HG03571 (cell line): ENCODE data around the gene ANKAR.
"Not testable (repeated sequence)": the region's sequence is repeated elsewhere in the genome, so short reads cannot be mapped to it uniquely, and the experiment has no call there.

Source experiments
- ATAC-seq: cut with Tn5 transposase; IDR thresholded peaks from one replicate; pipeline ENCODE4 v1.9.1; 2021; ENCODE audit not compliant: unreplicated experiment

The ANKAR gene, protein sequence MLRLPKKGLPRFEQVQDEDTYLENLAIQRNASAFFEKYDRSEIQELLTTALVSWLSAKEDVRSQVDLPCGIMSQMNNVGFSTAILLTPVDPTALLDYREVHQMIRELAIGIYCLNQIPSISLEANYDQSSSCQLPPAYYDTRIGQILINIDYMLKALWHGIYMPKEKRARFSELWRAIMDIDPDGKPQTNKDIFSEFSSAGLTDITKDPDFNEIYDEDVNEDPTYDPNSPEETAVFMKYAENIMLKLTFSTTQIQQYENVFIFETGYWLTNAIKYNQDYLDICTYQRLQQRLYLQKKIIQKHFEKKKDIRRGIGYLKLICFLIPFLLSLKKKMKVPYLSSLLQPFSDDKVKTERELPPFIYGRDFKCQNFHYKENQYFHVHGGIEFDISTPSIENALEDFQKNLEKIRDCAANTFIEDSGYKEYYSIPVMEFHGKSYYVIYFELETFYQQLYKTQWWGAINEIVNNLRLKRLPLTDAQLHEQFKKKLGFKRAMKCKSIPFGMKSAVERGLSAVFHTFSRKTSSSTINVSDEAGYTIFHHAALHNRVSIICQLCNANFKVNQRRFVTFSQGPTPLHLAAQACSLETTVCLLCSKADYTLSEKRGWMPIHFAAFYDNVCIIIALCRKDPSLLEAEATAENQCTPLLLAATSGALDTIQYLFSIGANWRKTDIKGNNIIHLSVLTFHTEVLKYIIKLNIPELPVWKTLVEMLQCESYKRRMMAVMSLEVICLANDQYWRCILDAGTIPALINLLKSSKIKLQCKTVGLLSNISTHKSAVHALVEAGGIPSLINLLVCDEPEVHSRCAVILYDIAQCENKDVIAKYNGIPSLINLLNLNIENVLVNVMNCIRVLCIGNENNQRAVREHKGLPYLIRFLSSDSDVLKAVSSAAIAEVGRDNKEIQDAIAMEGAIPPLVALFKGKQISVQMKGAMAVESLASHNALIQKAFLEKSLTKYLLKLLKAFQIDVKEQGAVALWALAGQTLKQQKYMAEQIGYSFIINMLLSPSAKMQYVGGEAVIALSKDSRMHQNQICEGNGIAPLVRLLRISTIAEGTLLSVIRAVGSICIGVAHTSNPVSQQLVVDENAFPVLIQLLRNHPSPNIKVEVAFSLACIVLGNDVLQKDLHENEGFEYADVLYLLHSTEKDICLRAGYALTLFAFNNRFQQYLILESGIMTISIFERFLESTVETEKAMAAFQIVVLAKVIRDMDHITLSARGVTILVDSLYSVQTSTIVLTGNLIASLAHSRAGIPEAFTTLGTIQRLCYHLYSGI (N-terminal part only)

GRCh38 chr2:189674374-189675112, at the start of gene ANKAR:
TSS of gene ANKAR (plus strand) at chr2:189674670. CDS start at chr2:189676491, 1,821 bp downstream.
- ATAC-seq = peak; percentile 97

GRCh38 chr2:189625636-189626035, 48.8 kb upstream of the ANKAR start:
- no peak for ATAC-seq

DNA sequence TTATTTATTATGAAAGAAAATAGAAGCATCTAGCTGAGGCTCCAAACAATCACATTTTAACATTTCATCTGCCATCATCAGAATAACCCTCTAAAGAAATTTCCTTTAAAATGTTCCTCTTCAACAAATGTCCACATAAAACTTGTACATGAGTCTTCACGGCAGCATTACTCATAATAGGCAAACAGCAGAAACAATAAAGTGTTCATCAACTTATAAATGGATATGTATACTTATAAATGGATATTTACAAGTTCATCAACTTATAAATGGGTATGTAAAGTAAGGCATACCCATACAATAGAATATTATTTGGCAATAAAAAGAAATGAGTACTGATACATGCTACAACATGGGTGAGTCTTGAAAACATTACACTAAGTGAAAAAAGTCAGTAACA, 46.7 kb upstream of the ANKAR start:
- no peak for ATAC-seq

DNA sequence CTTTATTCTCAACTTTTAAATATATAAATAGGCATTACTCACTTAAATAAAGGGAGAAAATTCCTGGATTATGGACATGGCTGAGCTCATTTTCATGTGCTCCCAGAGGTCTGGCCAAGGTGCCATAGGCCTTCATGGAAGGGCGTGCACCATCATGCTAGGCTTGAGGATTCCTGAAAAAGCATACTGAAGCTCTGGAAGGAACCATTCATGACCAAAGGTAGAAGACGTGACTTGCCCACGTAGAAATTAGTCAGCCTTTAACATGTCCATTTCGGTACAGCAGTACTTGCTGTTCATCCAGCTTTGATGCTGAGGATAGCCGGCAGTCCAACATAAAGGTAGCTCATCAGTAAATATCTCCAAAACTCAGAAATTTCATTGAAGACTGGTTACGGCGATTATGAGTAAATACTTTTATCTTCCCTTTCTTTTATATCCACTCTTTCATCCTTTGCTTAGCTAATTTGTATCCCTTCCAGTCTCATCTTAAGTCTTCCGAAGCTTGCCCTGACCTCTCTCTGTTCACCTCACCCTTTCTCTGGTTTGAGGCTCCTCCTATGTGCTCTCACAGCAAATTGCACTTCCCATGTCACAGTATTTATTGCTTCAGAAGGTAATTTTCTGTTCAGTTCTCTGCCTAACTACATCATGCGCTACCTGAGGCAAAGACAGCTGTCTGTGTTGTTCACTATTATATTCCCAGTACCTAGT, 45.5 kb upstream of the ANKAR start:
- no peak for ATAC-seq

DNA sequence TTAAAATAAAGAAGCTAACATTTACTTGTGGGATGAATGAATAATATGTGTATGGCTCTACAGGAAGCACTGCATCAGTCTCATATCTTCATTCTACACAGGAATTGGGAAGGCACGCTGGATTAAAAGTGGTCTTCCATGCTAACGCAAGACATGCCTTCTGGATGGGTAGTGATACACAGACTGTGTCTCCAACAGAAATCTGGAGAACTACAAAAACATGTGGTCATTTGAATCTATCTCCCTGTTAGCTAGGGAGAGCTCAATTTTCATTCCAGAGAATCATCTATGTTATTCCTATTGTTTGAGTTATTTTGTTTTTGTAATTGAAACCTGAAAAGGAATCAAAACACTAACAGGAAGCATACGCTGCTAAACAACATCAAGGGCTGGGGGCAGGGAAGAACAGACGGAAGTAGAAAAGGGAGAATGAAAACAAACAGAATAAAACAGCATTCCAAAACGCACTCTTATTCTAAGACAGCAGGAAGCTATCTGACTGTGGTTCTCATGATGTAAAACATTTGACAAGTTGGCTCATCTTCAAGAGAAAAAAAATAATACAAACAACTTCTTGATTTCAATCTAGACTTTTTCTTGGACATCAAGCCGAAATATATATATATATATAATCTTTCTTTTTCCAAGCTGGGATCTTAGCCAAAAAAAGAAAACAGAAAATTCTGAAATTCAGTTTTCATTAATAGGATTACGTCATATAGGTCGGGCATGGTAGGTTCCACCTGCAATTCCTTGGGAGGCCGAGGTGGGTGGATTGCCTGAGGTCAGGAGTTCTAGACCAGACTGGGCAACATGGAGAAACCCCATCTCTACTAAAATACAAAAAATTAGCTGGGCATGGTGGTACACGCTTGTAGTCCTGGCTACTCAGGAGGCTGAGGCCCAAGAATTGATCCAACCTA, 44.7 kb upstream of the ANKAR start:
- ATAC-seq = no peak

- no peak for ATAC-seq
These were observed 42.6 kb upstream of the ANKAR start for GRCh38 chr2:189631849-189632248.

DNA sequence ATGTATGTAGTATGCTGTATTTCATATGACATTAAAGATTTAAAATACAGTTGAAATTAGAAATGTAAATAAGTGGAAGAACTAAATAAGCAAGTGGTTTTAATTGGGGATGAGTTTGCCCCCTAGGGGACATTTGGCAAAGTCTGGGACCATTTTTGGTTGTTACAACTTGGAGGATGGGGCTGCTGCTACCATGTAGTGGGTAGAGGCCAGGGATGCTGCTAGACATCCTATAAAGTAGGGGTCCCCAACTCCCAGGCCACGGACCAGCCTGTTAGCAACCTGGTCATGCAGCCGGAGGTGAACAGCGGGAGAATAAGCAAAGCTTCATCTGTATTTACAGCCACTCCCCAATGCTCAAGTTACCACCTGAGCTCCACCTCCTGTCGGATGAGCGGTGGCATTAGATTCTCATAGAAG, 41.1 kb upstream of the ANKAR start:
- ATAC-seq = no peak

DNA sequence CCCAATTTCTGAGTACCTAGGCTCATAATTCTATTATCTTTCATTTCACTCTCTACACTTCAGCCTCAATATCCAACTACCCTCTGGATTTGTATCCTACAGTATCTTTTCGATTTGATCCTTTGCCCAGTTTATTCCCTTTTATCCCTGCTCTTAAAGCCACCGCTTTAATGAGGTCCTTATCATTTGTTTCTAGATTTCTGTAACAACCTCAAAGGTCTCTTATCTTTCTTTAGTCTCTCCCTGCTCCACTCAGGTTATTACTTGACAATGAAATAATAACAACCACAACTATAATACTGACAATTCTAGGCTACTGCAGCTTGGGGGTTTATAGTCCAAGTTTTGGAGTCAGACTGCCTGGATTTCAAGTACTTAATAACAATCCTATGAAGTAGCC, 39.1 kb upstream of the ANKAR start:
- ATAC-seq = no peak

GRCh38 chr2:189638301-189639006, 36.0 kb upstream of the ANKAR start:
- no peak for ATAC-seq

- no peak for ATAC-seq
These were observed 35.4 kb upstream of the ANKAR start for GRCh38 chr2:189639007-189639609.

GRCh38 chr2:189641002-189641401, 33.5 kb upstream of the ANKAR start:
- ATAC-seq = no peak

GRCh38 chr2:189641590-189641989, 32.9 kb upstream of the ANKAR start:
- ATAC-seq = no peak

DNA sequence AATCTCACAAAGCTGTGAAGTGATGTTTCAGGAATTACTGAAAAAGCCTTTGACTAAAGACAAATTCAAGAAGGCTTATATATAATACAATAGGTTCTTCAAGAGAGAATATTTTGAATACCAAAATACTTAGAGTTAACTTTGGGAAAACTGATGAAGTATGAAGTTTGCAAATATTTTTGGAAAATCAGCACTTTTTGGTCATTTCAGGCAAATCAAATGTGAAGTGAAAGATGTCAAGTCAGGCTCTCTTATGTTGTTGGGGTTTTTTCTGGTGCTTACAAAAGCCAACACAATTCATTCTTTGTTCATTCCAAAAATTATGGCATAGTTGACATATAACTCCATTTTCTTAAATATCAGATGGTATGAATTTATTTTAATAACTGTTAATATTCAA, 27.9 kb upstream of the ANKAR start:
- no peak for ATAC-seq

GRCh38 chr2:189648846-189649509, 25.5 kb upstream of the ANKAR start:
- no peak for ATAC-seq

DNA sequence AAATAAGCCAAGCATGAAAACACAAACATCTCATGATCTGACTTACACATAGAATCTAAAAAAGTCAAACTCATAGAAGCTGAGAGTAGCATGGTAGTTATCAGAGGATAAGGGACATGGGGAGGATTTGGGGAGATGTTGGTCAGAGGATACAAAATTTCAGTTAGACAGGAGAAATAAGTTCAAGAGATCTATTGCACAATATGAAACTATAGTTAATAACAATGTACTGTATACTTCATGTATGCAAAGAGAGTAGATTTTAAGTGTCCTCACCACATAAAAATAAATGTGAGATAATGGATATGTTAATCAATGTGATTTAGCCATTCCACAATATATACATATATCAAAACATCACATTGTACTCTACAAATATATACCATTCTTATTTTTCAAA, 23.2 kb upstream of the ANKAR start:
- no peak for ATAC-seq

DNA sequence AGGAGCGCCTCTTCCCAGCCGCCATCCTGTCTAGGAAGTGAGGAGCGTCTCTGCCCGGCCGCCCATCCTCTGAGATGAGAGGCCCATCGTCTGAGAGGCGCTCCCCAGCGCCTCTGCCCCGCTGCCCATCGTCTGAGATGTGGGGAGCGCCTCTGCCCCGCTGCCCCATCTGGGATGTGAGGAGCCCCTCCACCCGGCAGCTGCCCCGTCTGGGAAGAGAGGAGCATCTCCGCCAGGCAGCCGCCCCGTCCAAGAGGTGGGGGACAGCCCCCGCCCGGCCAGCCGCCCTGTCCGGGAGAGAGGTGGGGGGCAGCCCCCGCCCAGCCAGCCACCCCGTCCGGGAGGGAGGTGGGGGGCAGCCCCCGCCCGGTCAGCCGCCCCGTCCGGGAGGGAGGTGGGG, 21.0 kb upstream of the ANKAR start:
- ATAC-seq = not testable (repeated sequence)

GRCh38 chr2:189654641-189655040, 19.8 kb upstream of the ANKAR start:
- no peak for ATAC-seq
